Stimulated activated CD4-positive, alpha-beta T cell treated with anti-CD3 and anti-CD28 coated beads, Interleukin-12 subunit alpha, Interleukin-12 subunit beta, amount 100 ng/mL, for 4 hours (primary cell): ENCODE data around the gene SH2B3.
A peak's percentile ranks its signal among the peaks of the same experiment; 100 is the strongest.

Experiments used
- DNase-seq: peaks from one replicate; pipeline ENCODE4 v3.0.0-alpha.2; 2020

The SH2B3 gene

DNA sequence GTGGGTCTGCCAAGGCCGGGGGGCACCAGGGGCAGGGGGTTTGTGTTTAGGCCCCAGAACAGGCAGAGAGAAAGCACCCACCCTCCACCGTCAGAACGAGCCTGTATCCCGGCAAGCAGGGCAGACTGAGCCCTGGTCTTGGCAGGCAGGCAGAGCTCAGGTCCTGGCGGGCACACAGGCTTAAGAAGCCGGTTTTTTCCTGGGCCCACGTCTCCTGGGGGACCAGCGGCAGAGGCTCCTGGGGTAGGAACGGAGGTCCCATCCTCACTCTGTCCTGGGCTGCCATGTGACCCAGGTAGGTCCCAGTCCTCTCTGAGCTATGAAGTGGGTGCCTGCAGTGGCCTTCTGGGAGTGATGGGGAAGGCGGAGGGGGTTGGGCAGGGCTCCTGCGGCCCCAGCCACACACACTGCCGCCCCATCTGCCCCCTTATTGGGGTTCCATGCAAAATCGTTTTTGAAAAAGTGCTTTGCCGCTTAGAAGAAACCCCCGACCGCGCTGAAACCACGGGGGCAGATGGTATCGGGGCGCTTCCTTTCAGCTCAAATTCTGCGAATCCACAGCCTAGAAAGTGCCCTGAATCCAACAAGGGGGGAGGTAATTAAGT is 24.2 kb downstream of the SH2B3 start:
- peak; percentile 50 for DNase-seq

DNA sequence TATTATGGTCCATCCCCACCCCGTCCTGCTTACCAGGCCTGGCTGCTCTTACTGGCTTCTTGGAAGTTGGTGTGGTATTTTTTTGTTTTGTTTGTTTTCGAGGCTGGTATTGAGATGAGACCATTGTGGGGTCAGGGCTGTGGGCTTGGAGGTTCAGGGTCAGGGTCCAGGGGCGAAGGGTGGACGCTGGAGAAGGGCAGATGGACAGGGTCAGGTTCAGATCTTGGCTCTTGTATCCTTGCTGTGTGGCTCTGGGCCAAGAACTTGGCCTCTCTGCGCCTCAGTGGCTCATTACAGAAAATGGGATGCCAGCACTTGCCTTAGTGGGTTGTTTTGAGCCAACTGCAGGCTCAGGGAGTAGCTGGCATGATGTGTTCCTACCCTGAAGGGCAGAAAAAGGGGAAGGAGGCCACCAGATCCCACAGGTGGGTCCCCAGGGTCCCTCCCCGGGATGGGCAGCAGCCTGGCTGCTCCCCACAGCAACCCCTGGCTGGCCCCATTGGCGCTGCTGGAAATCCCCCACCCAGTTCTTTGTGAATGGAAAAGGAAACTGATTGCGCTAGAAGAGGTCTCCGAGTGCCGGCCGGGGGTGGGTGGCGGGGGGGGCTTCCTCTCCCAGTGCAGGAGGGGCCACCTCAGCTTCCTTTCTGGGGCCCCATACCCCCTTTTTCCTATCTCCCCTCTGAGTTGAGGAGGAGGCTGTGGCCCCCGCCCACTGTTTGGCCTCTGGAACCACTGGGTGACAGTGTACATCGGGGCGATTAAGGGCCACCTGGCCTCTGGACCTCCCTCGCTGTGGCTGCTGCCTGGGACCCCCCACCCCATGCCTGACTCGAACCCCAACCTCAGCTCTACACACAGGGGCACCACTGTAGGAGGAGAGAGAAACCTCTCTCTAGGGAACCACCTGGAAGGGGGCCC is 25.0 kb downstream of the SH2B3 start:
- peak; percentile 62 for DNase-seq

DNA sequence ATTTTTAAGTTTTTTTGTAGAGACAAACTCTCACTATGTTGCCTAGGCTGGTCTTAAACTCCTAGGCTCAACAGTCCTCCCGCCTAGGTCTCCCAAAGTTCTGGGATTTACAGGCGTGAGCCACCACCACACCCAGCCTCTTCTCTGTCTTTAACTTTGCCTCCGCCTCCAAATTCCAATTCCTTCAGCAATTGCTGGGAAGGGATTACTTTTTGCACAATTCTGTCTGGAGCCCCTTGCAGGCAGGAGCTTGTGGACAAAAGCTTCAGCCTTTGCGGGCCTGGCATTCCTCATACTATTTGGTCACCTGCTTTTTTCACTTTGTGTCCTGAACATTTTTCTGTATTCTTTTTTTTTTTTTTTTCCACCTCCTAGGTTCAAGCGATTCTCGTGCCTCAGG is 26.0 kb downstream of the SH2B3 start:
- DNase-seq = no peak

DNA sequence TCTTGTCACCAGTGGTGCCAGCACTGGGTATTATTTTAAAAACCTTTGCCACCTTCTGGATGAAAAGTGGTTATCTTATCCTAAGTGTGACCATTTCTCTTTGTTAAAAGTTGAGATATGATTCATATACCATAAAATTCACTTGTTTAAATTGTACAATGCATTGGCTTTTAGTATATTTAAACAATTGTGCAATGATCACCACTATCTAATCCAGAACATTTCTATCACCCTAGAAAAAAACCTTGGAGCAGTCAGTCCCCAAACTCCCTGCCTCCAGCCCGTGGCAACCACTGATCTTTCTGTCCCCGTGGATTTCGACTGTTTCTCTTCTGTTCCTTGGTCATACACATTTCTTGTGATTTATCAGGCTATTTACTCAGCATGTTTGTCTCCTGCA is 28.3 kb downstream of the SH2B3 start:
- DNase-seq = no peak

DNA sequence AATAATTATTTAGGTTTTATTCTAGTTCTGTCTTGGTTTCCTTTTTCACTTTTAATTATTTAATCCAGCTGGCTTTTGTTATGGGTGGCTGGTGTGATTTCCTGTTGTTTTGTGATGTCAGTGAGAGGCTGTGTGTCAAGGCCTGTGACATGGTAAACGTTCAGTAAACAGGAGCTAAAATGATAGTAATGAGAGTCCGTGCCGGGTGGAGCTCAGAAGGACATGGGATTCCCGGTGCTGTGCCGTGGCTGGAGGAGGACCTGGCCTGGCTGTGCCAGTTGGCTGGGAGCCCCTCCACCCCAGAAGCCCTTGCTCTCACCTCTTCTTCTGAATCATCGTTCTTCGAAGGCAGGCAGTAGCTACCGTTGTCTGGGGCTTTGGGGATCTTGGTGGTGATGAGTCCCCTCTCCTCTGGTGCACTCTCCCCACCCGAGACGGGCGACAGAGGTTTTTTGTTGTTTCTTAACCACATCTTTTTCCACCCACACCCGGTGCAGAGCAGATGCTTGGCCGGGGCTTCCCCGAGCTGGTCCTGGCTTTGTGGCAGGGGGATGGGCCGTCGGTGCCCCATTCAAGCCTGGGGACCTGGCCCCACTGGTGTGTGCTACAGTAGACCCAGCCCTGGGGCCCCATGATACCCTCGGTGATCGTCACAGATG is 29.1 kb downstream of the SH2B3 start:
- peak; percentile 68 for DNase-seq

- DNase-seq = no peak
Measured at GRCh38 chr12:111435661-111436201, 30.0 kb downstream of the SH2B3 start.

- DNase-seq = no peak
Measured at GRCh38 chr12:111436266-111436665, 30.5 kb downstream of the SH2B3 start.

DNA sequence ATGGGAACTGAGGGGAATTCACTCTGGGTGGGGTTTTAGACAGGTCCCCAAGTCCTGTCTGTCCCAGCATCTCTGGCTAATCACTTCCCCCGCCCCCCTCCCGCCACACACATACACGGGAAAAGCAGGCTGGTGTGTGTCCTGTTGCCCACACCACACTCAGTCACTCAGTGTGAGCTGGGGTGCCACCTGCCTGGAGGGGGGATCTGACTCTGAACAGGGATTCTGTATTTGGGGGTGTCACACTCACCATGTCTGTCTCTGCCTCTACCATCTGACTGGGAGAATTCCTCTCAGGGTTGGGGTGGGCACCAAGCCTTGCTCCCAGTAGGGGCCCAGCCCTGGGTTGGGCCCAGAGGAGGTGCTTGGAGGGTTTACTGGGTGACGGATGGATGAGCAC is 31.1 kb downstream of the SH2B3 start:
- DNase-seq = no peak

GRCh38 chr12:111437816-111438454 is 32.2 kb downstream of the SH2B3 start:
- no peak for DNase-seq

DNA sequence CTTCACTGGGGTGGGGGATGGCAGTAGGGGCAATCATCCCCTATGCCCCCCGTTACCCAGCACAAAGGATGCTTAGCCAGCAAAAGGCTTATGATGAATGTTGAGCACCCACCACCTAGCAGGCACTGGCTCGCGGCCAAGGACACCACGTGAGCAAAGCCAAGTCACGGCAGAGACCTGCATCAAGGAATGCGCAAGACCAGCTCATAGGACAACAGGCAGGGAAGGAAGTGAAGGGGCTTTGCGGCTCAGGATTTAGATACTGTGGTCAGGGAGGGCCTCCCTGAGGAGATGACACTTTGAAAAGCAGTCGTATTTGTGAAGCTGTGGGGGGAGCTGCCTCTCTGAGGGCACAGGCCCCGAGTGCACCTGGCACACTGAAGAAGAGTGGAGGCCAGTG is 32.8 kb downstream of the SH2B3 start:
- DNase-seq = peak; percentile 54

DNA sequence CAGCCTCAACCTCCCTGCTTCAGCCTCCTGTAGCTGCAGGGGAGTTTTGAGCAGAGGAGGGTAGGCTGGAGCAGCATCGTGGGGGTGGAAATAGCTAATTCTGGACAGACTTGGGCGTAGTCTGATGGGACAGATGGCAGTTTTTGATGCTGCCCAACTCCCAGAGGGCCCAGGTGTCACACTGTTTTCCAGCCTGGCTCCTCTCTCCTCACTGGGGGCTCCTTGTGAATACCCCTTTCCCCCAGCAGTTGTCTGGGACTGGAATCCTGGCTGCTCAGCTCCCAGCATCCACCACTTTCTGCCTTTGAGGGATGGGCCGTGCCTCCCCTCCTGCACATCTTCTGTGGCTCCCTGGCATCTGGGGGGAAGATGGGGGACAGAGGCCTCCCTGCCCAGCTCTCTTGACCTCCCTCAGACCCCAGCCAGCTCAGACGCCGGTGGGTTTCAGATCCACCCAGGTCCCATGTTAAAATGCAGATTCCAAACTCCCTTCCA is 34.0 kb downstream of the SH2B3 start:
- no peak for DNase-seq

GRCh38 chr12:111440152-111440551 is 34.4 kb downstream of the SH2B3 start:
- DNase-seq = no peak

- no peak for DNase-seq
Measured at GRCh38 chr12:111440631-111441030, 34.9 kb downstream of the SH2B3 start.

GRCh38 chr12:111441107-111441928 is 35.6 kb downstream of the SH2B3 start:
- no peak for DNase-seq

DNA sequence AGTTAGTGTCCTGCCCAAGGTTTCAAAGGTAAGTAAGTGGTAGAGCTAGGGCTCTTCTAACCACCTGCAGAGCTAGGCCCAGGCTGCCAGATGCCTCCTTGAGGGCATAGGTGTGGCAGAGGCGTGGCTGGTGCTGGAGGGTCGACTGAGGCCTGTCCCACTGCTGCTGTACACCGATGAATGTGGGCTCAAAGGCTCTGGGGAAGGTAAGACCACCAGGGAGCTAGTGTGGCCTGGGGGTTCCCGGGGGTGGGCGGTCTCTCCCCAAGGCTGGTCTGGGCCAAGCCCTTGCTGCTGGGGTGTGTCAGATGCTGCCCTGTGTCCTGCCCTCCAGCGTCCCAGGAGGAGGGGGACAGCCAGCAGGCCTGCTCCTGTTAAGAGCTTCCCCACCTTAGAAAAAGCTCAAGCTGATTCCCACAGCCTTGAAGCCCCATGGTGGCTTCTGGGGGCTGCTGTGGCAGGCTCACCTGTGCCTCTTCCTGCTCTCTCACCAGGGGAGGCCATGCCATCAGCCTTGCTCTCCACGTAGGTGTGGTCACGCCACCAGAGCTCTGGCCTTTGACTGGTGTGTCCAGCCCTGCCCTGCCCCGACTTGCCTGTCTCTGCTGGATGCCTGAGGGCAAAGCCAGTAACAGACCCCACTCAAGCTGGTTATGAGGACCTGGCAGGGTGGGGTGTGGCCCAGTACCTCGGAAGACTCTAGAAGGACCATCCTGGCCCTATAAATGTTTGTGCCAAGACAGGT is 36.8 kb downstream of the SH2B3 start:
- DNase-seq = no peak

GRCh38 chr12:111443086-111443485 is 37.4 kb downstream of the SH2B3 start:
- no peak for DNase-seq

GRCh38 chr12:111443586-111443985 is 37.9 kb downstream of the SH2B3 start:
- no peak for DNase-seq

GRCh38 chr12:111444314-111444924 is 38.7 kb downstream of the SH2B3 start:
- DNase-seq = no peak

GRCh38 chr12:111444925-111445725 is 39.4 kb downstream of the SH2B3 start:
- DNase-seq = peak; percentile 75
